ENCODE data around the gene SMYD5. TPM values are rescaled to one million over a fixed set of nuclear protein-coding genes. Genes with fewer than 3 reads are reported as not detected.

SMYD5 gene
- total RNA-seq, 3 donors from 2014 or later, result 14.1 to 21.6 (median 18.3) TPM

DNA sequence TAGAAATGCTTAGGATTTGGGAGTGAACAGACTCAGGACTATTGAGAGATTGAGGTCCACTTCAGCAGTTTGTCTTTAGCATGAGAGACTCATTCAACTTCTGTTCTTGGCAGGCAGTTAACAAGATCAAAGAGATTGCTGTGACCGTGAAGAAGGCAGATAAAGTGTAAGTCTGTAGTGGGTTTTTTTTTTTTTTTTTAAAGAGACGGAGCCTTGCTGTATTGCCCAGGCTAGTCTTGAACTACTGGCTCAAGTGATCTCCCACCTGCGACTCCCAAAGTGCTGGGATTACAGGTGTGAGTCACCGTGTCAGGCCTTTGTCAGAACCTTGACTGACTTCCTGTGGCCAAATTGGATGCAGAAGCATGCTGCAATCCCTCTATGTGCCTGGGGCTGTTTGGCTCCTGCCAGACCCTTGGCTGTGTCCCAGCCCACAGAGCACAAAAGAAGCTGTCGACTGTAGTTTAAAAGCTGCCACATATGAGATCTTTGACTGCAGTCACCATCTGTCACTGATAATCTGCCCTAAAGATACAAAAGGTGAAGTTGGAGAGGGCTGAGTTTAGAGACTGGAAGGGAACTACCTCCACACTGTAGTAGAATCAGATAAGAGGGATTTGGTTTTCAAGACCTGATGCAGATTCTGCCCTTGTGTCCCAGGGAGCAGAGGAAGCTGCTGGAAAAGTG lies 30.0 kb downstream of the SMYD5 start:
- intact Hi-C loops (cut with DNase I; ENCODE audit: low total_unique reads), result no loop called here
- Histone ChIP-seq H3K27me3 (no peaks in the 10 kb centered on the region), H3K4me3 (no peak overlapping the region), H3K4me1 (no peaks in the 10 kb centered on the region), H3K27ac (no peak overlapping the region), H3K9me3 (no peaks in the 10 kb centered on the region), H3K36me3 (peaks cover 19% of the 10 kb centered on the region)
- DNase-seq (ENCODE audit: low spot score in 2 of 2), result peak; percentile 80 to 87
- TF ChIP-seq, protein P1, sequence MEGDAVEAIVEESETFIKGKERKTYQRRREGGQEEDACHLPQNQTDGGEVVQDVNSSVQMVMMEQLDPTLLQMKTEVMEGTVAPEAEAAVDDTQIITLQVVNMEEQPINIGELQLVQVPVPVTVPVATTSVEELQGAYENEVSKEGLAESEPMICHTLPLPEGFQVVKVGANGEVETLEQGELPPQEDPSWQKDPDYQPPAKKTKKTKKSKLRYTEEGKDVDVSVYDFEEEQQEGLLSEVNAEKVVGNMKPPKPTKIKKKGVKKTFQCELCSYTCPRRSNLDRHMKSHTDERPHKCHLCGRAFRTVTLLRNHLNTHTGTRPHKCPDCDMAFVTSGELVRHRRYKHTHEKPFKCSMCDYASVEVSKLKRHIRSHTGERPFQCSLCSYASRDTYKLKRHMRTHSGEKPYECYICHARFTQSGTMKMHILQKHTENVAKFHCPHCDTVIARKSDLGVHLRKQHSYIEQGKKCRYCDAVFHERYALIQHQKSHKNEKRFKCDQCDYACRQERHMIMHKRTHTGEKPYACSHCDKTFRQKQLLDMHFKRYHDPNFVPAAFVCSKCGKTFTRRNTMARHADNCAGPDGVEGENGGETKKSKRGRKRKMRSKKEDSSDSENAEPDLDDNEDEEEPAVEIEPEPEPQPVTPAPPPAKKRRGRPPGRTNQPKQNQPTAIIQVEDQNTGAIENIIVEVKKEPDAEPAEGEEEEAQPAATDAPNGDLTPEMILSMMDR (IDR thresholded peaks at IDR 0.05), result no peak
- peak in 1 of 3 donors; percentile 47 for TF ChIP-seq POLR2AphosphoS5 (IDR thresholded peaks at IDR 0.05)

DNA sequence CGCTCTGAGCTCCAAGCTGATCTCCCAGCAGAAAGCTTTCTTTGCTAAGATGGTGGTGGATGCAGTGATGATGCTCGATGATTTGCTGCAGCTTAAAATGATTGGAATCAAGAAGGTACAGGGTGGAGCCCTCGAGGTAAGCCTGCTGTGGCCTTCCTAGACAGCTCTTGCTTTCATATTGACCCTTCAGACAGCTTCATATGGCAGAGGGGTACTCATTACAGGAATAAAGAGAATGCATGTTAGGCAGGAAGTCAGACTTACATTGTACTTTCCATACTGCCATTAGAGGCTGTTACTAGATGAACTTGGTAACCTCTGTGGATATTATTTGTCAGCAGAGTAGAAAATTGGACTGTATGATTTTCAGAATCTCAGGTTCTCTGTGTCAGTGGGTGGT lies 30.5 kb downstream of the SMYD5 start:
- H3K4me3 ChIP-seq, result no peak overlapping the region
- no peak for TF ChIP-seq POLR2A (IDR thresholded peaks at IDR 0.05)
- no peak for TF ChIP-seq POLR2AphosphoS5 (IDR thresholded peaks at IDR 0.05)
- TF ChIP-seq, protein P1 (IDR thresholded peaks at IDR 0.05), result no peak
- intact Hi-C loops (cut with DNase I; ENCODE audit: low total_unique reads), result no loop called here
- H3K36me3 ChIP-seq, result peaks cover 19% of the 10 kb centered on the region
- no peaks in the 10 kb centered on the region for H3K27me3 ChIP-seq
- DNase-seq (ENCODE audit: low spot score in 2 of 2), result no peak
- no peaks in the 10 kb centered on the region for H3K4me1 ChIP-seq
- H3K9me3 ChIP-seq, result no peaks in the 10 kb centered on the region
- no peak overlapping the region for H3K27ac ChIP-seq

DNA sequence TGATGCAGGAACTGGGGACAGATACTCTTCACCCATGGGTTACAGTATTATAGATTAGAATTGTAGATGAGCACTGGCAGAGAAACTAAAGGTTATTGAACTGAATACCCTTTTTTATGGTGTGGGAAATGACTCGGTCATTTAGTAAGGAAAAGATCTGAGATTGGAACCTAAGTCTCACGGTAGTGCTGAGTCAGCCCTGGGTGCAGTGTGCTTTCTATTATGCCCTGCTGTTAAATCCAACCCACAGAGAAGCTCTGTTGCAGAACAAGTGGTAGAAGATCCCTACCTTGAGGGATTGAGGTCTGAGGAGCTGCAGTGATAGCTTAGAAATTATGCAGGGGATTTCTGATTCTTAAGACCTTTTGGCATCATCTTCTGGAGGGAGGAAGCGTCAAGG lies 32.8 kb downstream of the SMYD5 start:
- DNase-seq (ENCODE audit: low spot score in 2 of 2), result no peak
- Histone ChIP-seq H3K36me3 (peaks cover 20% of the 10 kb centered on the region), H3K9me3 (no peaks in the 10 kb centered on the region), H3K27ac (no peak overlapping the region), H3K4me3 (no peak overlapping the region), H3K4me1 (no peaks in the 10 kb centered on the region), H3K27me3 (no peaks in the 10 kb centered on the region)
- intact Hi-C loops (cut with DNase I; ENCODE audit: low total_unique reads), result no loop called here
- TF ChIP-seq, protein P1 (IDR thresholded peaks at IDR 0.05), result no peak
- TF ChIP-seq POLR2A (IDR thresholded peaks at IDR 0.05) (no peak), POLR2AphosphoS5 (IDR thresholded peaks at IDR 0.05) (no peak)

DNA sequence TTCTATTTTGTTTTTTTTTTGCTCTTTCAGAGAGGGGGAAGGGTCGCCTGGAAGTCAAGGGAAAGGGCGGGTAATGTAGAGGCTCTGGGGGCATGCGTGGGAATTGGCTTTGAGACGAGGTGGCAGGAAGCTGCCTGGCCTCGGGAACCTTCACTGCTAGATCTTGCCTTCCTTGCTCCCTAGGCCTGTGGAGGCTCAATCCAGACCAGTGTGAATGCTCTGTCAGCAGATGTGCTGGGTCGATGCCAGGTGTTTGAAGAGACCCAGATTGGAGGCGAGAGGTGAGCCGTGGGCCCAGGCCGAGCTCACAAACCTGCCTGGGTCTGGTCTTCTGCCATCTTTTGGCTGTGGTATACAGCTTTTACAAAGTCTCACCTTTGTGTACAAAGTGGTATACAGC lies 35.6 kb downstream of the SMYD5 start:
- no peak for DNase-seq (ENCODE audit: low spot score in 2 of 2)
- intact Hi-C loops (cut with DNase I; ENCODE audit: low total_unique reads), result no loop called here
- peaks cover 30% of the 10 kb centered on the region for H3K36me3 ChIP-seq

More for the DNA sequence above, 35.6 kb downstream of the SMYD5 start:
- Histone ChIP-seq H3K4me3 (no peak overlapping the region), H3K4me1 (no peaks in the 10 kb centered on the region), H3K27me3 (no peaks in the 10 kb centered on the region), H3K27ac (no peak overlapping the region), H3K9me3 (no peaks in the 10 kb centered on the region)
- TF ChIP-seq, protein P1 (IDR thresholded peaks at IDR 0.05), result no peak
- TF ChIP-seq POLR2A (IDR thresholded peaks at IDR 0.05), result no peak
- no peak for TF ChIP-seq POLR2AphosphoS5 (IDR thresholded peaks at IDR 0.05)

Measured in breast epithelium (tissue), 4 donors.